HL-60 (cell line): Measurements from ENCODE around the gene CACNA1C.

Experiments used
- DNase-seq, 2 experiments: peaks; one replicate each; pipeline ENCODE4 v3.0.0-alpha.2; 2010 to 2020; ENCODE audit warnings: low read depth in 1 of 2, low spot score in 1 of 2
- H3K27ac ChIP-seq: fragments of 250-450 bp; sonication (Bioruptor Pico); replicated peaks from 2 replicates; pipeline ENCODE4 v1.5.1; 2020; ENCODE audit warnings: mild to moderate bottlenecking, moderate library complexity
- H3K27me3 ChIP-seq: fragments of 250-450 bp; sonication (Bioruptor Pico); 2 replicates; pipeline ENCODE4 v1.5.1; 2021; ENCODE audit warnings: mild to moderate bottlenecking, moderate library complexity; ENCODE audit not compliant: insufficient read depth, poor library complexity, severe bottlenecking
- H3K4me3 ChIP-seq: replicated peaks from 2 replicates; pipeline ENCODE4 v1.5.1; 2011; ENCODE audit warnings: mild to moderate bottlenecking, control low read depth, low read length; ENCODE audit not compliant: insufficient read depth
- GABPA ChIP-seq: IDR thresholded peaks from 2 replicates; pipeline ENCODE4 v1.6.1; 2012; ENCODE audit warnings: low read depth
- POLR2AphosphoS5 ChIP-seq: IDR thresholded peaks from 2 replicates; pipeline ENCODE4 v1.6.1; 2012; ENCODE audit warnings: low read depth
- SPI1 ChIP-seq: IDR thresholded peaks from 2 replicates; pipeline ENCODE4 v1.6.1; 2012; ENCODE audit warnings: low read depth, mild to moderate bottlenecking, borderline replicate concordance
- TF ChIP-seq, protein P1 (sequence below): IDR thresholded peaks from 2 replicates; pipeline ENCODE4 v1.6.1; 2012; ENCODE audit warnings: low read depth; ENCODE audit not compliant: insufficient replicate concordance
- TF ChIP-seq, protein P2 (sequence below): IDR thresholded peaks from one replicate; pipeline ENCODE4 v1.5.1; 2011; ENCODE audit warnings: low read length, control low read depth, inconsistent platforms; ENCODE audit not compliant: insufficient read depth

Gene CACNA1C

DNA sequence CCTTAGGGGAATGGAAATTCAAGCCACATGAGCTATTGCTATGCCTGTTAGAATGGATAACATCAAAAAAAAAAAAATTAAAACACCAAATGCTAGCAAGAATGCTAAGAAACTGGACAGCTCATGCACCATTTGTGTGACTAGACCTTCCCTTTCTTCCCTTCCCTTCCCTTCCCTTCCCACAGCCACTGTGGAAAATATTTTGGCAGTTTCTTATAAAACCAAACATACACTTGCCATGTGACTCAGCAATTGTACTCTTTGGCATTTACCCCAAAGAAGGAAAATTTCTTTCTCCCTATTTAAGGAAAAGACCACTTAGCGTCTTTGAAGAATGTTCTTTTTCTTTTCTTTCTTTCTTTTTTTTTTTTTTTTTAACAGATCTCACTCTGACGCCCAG is 692.9 kb downstream of the CACNA1C start:
- no peak overlapping the region for H3K27ac ChIP-seq
- TF ChIP-seq POLR2AphosphoS5 (no peak), GABPA (no peak), SPI1 (no peak)
- TF ChIP-seq, protein P1, sequence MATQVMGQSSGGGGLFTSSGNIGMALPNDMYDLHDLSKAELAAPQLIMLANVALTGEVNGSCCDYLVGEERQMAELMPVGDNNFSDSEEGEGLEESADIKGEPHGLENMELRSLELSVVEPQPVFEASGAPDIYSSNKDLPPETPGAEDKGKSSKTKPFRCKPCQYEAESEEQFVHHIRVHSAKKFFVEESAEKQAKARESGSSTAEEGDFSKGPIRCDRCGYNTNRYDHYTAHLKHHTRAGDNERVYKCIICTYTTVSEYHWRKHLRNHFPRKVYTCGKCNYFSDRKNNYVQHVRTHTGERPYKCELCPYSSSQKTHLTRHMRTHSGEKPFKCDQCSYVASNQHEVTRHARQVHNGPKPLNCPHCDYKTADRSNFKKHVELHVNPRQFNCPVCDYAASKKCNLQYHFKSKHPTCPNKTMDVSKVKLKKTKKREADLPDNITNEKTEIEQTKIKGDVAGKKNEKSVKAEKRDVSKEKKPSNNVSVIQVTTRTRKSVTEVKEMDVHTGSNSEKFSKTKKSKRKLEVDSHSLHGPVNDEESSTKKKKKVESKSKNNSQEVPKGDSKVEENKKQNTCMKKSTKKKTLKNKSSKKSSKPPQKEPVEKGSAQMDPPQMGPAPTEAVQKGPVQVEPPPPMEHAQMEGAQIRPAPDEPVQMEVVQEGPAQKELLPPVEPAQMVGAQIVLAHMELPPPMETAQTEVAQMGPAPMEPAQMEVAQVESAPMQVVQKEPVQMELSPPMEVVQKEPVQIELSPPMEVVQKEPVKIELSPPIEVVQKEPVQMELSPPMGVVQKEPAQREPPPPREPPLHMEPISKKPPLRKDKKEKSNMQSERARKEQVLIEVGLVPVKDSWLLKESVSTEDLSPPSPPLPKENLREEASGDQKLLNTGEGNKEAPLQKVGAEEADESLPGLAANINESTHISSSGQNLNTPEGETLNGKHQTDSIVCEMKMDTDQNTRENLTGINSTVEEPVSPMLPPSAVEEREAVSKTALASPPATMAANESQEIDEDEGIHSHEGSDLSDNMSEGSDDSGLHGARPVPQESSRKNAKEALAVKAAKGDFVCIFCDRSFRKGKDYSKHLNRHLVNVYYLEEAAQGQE, result no peak
- TF ChIP-seq, protein P2, sequence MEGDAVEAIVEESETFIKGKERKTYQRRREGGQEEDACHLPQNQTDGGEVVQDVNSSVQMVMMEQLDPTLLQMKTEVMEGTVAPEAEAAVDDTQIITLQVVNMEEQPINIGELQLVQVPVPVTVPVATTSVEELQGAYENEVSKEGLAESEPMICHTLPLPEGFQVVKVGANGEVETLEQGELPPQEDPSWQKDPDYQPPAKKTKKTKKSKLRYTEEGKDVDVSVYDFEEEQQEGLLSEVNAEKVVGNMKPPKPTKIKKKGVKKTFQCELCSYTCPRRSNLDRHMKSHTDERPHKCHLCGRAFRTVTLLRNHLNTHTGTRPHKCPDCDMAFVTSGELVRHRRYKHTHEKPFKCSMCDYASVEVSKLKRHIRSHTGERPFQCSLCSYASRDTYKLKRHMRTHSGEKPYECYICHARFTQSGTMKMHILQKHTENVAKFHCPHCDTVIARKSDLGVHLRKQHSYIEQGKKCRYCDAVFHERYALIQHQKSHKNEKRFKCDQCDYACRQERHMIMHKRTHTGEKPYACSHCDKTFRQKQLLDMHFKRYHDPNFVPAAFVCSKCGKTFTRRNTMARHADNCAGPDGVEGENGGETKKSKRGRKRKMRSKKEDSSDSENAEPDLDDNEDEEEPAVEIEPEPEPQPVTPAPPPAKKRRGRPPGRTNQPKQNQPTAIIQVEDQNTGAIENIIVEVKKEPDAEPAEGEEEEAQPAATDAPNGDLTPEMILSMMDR, result no peak
- no peak overlapping the region for H3K4me3 ChIP-seq

More for the DNA sequence above, 692.9 kb downstream of the CACNA1C start:
- DNase-seq, result no peak
- H3K27me3 ChIP-seq, result no peaks in the 10 kb centered on the region
